DOHH2 (cell line): ENCODE data around the gene GFRA1.

ENCODE experiments used
- H3F3A ChIP-seq: fragments of 200-600 bp; sonication (generic), shearing (Covaris generic); 2 replicates; pipeline ENCODE4 v1.6.0; 2016; ENCODE audit warnings: antibody characterized with exemption, mild to moderate bottlenecking; ENCODE audit not compliant: control insufficient read depth, insufficient read depth
- H3K27ac ChIP-seq: fragments of 200-600 bp; sonication (generic); 2 replicates; pipeline ENCODE4 v1.5.1; 2014; ENCODE audit warnings: low read depth, mild to moderate bottlenecking, low read length, moderate library complexity
- H3K27me3 ChIP-seq: fragments of 200-600 bp; sonication (generic); 2 replicates; pipeline ENCODE4 v1.6.1; 2014; ENCODE audit warnings: mild to moderate bottlenecking, low read length, mixed read lengths; ENCODE audit not compliant: control insufficient read depth
- H3K36me3 ChIP-seq: fragments of 200-600 bp; sonication (generic); 2 replicates; pipeline ENCODE4 v1.6.1; 2014; ENCODE audit warnings: mild to moderate bottlenecking, low read length, moderate library complexity, mixed read lengths; ENCODE audit not compliant: control insufficient read depth
- H3K4me1 ChIP-seq: fragments of 200-600 bp; sonication (generic); 2 replicates; pipeline ENCODE4 v1.6.1; 2014; ENCODE audit warnings: mild to moderate bottlenecking, low read length, mixed read lengths; ENCODE audit not compliant: control insufficient read depth
- H3K4me2 ChIP-seq: fragments of 200-600 bp; sonication (generic); 2 replicates; pipeline ENCODE4 v1.6.0; 2014; ENCODE audit warnings: mild to moderate bottlenecking, low read length, moderate library complexity
- H3K4me3 ChIP-seq: fragments of 200-600 bp; sonication (generic); 2 replicates; pipeline ENCODE4 v1.5.1; 2014; ENCODE audit warnings: mild to moderate bottlenecking, low read length, mixed read lengths
- H3K79me2 ChIP-seq: fragments of 200-600 bp; sonication (generic); 2 replicates; pipeline ENCODE4 v1.6.1; 2014; ENCODE audit warnings: mild to moderate bottlenecking, low read length, mixed read lengths; ENCODE audit not compliant: control insufficient read depth
- H3K9me2 ChIP-seq: fragments of 200-600 bp; sonication (generic); replicated peaks from 2 replicates; pipeline ENCODE4 v1.6.1; 2014; ENCODE audit warnings: mild to moderate bottlenecking, low read length, mixed read lengths; ENCODE audit not compliant: control insufficient read depth
- H3K9me3 ChIP-seq: fragments of 200-600 bp; sonication (generic); 2 replicates; pipeline ENCODE4 v1.6.1; 2014; ENCODE audit warnings: antibody characterized with exemption, low read length, mixed read lengths; ENCODE audit not compliant: control insufficient read depth, insufficient read depth
- H4K20me1 ChIP-seq: fragments of 200-600 bp; sonication (generic); 2 replicates; pipeline ENCODE4 v1.6.0; 2014; ENCODE audit warnings: low read depth, mild to moderate bottlenecking, antibody characterized with exemption, low read length, moderate library complexity; ENCODE audit not compliant: control insufficient read depth, insufficient read depth
- CTCF ChIP-seq: fragments of 200-600 bp; sonication (generic); IDR thresholded peaks from one replicate; pipeline ENCODE4 v1.5.1; 2014; ENCODE audit warnings: antibody characterized with exemption, mild to moderate bottlenecking, low read depth, low read length; ENCODE audit not compliant: poor library complexity, severe bottlenecking
- EZH2phosphoT487 ChIP-seq: fragments of 200-600 bp; sonication (generic); IDR thresholded peaks from 2 replicates; pipeline ENCODE4 v1.6.1; 2017; ENCODE audit warnings: borderline replicate concordance, mild to moderate bottlenecking, antibody characterized with exemption, low read length, moderate library complexity, mixed read lengths

The GFRA1 gene

GRCh38 chr10:116049974-116050304 lies 223.1 kb downstream of the GFRA1 start:
- Histone ChIP-seq H3K27me3 (no peaks in the 10 kb centered on the region), H3K4me2 (no peak overlapping the region), H3K9me2 (no peaks in the 10 kb centered on the region), H3K9me3 (no peaks in the 10 kb centered on the region), H3K36me3 (no peaks in the 10 kb centered on the region), H3K27ac (no peak overlapping the region), H3K4me3 (no peak overlapping the region), H3K79me2 (no peaks in the 10 kb centered on the region), H3F3A (no peaks in the 10 kb centered on the region), H3K4me1 (no peaks in the 10 kb centered on the region), H4K20me1 (no peaks in the 10 kb centered on the region)
- TF ChIP-seq EZH2phosphoT487 (no peak), CTCF (no peak)

- no peaks in the 10 kb centered on the region for H3K36me3 ChIP-seq
- H3K4me3 ChIP-seq: no peak overlapping the region
- no peaks in the 10 kb centered on the region for H3K9me2 ChIP-seq
- H3F3A ChIP-seq: no peaks in the 10 kb centered on the region
- TF ChIP-seq EZH2phosphoT487 (no peak), CTCF (no peak)
- H3K4me1 ChIP-seq: no peaks in the 10 kb centered on the region
- no peaks in the 10 kb centered on the region for H4K20me1 ChIP-seq
- H3K9me3 ChIP-seq: no peaks in the 10 kb centered on the region
- no peak overlapping the region for H3K4me2 ChIP-seq
- no peaks in the 10 kb centered on the region for H3K27me3 ChIP-seq
- no peaks in the 10 kb centered on the region for H3K79me2 ChIP-seq
- no peak overlapping the region for H3K27ac ChIP-seq
Observed at GRCh38 chr10:116049158-116049973, 223.6 kb downstream of the GFRA1 start.

DNA sequence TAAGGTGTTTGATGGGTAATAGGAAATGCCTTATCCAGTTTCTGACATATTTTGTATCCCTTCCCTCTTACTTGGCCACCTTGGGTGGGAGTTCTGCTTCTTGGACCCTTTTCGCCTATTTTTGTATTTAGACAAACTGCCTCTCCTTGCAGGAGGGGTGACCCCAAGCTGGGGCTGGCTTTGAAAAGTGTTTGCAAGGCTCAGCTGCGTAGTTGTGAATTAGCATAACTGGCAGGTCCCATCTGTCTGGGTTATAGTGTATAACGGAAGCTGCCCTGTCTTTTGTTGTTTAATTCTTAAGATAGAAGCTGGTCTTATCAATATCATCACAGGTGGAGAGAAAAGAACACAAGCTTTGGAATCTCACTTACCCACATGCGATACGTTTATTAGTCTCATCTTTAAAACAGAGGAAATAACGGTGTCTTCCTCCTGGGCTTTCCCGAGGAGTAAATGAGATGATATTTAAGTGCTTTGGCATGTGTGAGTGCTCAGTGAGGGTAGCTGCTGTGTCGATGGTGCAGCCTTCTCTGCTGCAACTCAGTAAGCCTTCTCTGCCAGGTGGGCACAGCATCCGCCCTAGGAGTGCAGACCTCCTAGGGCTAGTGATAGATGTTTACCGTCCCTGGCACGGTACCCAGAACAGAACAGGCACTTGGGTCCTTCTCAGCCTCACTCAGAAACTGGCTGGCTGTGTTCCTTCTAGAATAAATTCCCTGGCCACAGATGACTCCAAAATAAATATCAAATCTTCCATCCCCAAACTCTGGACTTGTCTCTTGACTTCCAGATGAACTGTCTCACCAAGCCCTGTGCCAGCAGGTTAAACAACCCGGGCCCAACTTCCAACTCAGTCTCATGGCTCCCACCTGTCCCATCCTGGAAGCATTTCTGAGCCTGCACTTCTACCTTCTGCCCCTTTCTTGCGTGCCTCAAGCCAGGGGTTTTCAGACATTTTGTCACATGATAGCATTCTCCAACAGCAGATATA lies 227.3 kb downstream of the GFRA1 start:
- H3K9me2 ChIP-seq: no peaks in the 10 kb centered on the region
- no peaks in the 10 kb centered on the region for H3K79me2 ChIP-seq
- H3K27me3 ChIP-seq: no peaks in the 10 kb centered on the region
- no peak overlapping the region for H3K27ac ChIP-seq
- no peak overlapping the region for H3K4me2 ChIP-seq
- no peaks in the 10 kb centered on the region for H3K9me3 ChIP-seq
- H4K20me1 ChIP-seq: no peaks in the 10 kb centered on the region
- no peaks in the 10 kb centered on the region for H3K4me1 ChIP-seq
- no peak overlapping the region for H3K4me3 ChIP-seq
- no peaks in the 10 kb centered on the region for H3F3A ChIP-seq
- no peaks in the 10 kb centered on the region for H3K36me3 ChIP-seq
- TF ChIP-seq EZH2phosphoT487 (no peak), CTCF (no peak)
